NCI-H748 (cell line): ENCODE measurements around the gene RIPOR2.

Experiments used
- DNase-seq: peaks from one replicate; lab custom pipeline; 2025; ENCODE audit not compliant: unreplicated experiment; lab: John Stamatoyannopoulos, UW

RIPOR2 gene

DNA sequence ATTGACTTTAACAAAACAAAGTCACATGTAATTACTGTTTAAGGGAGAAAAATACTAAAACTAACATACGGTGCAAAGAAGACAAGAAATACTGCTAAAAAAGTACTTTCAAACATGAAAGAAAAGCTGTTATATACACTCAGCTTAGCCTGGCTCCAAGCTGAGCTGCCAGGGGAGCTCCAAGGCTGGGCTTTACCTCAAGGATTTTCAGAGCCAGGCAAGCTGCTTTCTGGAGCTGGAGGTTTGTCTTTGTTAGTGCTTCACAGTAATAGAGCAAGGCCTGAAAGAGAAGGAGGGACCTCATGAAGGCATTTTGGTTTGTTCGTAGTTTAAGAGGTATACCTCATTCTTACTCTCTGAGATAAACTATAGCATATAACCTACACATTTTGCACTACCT is 117.4 kb downstream of the RIPOR2 start:
- DNase-seq: no peak

DNA sequence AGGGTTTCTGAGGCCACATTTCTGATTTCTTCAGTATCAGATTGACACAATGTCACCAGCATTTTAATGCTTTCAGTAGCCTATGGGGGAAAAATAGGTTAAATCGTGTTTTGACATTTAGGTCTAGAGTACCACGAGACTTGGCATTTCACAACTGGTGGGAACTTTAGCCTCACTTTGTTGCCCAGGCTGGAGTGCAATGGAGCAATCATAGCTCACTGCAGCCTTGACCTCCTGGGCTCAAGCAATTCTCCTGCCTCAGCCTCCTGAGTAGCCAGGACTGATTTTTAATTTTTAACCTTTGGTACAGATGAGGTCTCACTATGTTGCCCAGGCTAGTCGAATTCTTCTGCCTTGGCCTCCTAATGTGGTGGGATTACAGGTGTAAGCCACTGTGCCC is 126.0 kb downstream of the RIPOR2 start:
- no peak for DNase-seq

DNA sequence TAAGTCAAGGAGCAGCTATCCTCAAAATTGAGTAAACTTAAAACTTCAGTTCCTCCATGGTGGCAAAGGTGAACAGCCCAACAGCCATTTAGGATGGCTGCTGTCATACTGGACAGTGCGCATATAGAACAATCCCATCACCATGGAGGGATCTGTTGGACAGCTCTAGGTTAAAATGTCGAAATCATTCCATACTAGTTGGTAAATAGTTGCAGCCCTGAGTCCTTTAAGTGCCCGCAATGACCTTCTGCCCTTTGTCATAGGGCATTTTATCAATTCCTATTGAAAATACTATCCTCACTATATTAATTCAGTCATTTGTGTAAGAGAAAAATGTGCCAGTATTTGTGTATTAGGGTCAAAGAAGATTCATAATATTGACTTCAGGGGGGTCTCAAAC is 128.2 kb downstream of the RIPOR2 start:
- DNase-seq: no peak

DNA sequence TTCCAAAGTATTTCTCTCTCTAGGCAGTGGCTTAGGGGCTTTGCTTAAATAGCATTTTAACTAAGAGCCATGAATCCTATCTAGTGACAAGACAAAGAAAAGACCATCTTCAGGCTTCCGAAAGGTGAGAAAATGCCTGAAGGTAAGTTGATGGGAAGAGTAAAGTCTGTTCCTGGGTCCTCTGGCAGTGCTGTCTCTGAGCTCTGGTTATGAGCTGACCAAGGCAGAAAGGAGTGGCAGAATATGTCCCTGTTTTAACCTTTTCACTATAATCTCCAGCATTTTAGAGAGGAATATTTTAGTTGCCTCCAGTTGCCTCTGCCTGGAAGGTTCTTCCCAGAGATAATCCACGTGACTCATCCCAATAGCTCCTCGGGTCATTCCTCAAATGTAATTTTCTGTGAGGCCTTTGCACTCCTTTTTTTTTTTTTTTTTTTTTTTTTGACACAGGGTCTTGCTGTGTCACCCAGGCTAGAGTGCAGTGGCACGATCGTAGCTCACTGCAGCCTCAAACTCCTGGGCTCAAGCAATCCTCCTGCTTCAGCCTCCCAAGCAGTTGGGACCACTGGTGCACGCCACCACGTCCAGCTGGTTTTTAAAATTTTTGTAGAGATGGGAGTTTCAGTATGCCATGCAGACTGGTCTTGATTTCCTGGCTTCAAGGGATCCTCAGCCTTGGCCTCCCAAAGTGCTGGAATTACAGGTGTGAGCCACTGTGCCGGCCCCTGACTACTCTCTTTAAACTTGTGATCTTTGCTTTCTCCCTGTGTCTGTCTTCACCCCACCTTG is 133.3 kb downstream of the RIPOR2 start:
- no peak for DNase-seq

DNA sequence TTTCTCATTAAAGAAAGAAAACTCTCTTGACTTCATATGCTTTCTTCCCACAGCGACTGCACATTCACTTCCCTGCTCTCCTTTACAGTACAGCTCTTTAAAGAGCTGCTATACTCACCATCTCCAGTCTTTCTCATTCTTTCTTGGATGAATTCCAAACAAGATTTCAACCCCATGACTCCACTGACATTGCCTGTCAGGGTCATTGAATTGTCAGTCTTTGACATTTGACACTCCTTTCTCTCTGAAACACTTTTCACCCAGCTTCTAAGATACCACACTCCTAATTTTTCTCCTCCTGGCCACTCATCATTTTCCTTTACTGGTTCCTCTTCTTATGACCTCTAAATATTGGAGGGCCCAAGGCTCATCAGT is 136.2 kb downstream of the RIPOR2 start:
- no peak for DNase-seq

DNA sequence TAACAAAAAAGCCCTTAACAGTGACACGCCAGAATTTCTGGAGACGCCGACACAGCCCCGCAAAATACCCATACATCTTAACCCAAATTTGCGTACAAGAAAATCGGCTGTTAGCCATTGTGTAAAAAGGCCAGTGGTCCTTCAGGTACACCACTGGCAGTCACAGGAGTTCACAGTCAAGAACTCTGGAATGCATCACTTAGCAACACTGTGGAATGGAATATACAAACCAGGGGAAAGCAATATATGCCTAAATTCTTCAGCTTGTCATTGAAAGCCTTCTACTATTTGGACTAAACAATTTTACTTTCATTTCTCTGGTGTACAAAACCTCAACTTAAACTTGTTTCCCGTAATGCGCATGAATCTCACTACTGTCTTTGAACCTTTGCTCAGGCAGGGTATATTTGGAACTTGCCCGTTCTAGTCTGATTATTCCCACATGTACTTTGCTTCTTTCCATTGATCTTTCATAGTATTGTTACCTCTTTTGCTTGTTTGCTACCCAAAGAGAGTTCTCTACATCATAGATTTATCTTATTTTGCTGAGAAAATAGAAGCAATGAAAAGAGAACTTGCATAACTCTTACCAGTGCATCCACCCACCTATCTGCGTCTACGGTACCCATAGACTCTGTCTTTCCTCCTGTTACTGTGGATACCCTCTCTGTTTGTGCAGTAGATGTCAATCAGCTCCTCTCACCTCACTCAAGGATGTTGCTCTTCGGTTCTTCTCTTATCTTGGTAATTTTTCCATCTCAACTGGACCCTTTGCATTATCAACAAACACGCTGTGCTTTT is 136.8 kb downstream of the RIPOR2 start, which contains the start of gene ARMH2:
ARMH2 (minus strand) TSS at position 178 of the 801 bp plus-strand sequence; CDS start at position 118, 60 bp downstream.
- DNase-seq: no peak

DNA sequence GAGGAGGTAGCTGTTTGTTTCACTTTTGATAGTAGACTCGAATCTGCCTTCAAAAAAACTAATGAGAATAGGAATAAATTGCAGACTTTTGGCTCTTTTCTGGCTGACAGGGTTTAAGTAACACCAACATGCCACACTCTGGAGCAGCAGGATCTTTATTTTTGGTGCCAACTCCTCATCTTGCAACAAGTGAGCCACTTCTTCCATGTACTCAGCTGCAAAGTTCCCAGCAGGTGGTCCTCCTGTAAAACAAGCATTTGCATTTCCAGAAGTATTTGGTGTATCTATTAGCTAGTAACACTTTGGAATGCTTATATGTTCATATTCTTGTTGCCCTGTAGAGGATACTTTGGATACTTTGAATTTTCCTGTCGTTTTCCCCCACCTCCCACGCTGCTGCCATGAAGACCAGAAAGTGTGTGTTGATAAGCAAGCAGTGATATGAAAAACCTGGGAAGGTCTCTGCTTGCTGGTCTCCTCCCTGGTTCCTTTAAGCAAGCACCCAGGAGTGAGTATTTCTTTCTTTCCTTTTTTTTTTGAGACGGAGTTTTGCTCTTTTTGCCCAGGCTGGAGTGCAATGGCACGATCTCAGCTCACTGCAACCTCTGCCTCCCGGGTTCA is 138.1 kb downstream of the RIPOR2 start:
- no peak for DNase-seq

DNA sequence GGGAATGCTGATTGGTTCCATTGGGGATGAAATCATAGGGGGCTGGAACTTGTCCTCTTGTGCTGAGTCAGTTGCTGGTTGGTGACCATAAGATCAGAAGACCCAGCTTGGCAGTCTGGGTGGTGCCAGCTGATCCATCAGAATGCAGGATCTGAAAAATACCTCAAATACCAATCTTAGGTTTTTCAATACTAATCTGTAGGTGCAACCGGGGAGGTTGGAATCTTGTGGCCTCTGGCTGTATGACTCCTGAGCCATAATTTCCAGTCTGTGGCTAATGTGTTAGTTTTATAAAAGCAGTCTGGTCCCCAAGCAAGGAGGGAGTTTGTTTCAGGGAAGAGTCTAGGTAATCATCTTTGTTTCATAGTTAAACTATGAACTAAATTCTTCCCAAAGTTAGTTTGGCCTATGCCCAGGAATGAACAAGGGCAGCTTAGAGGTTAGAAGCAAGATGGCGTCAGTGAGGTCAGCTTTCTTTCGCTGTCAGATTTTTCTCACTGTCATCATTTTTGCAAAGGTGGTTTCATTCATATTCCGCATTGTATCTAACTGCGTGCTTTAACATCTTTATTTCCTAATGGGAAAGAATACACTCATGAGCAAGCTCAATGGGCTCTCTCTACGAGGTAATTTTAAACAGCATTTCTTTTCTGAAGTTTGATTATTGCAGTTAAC is 139.0 kb downstream of the RIPOR2 start:
- DNase-seq: no peak

DNA sequence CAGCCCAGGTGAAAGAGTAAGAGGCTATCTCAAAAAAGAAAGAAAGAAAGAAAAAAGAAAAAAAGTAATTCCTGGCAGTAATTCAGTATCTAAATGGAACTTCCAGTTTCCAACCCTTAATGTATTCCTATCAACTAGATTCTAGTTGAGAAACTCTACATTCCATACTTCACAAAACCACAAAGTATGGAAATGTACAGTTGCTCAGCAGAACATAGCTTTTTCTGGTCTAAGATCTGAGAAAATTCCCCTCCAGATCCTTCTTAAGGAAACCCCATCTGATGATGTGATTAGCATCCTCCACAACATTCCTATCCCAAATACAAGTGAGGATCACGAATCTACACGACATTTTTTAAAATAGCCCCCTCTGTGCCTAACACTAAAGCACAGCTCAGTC is 140.7 kb downstream of the RIPOR2 start:
- no peak for DNase-seq

DNA sequence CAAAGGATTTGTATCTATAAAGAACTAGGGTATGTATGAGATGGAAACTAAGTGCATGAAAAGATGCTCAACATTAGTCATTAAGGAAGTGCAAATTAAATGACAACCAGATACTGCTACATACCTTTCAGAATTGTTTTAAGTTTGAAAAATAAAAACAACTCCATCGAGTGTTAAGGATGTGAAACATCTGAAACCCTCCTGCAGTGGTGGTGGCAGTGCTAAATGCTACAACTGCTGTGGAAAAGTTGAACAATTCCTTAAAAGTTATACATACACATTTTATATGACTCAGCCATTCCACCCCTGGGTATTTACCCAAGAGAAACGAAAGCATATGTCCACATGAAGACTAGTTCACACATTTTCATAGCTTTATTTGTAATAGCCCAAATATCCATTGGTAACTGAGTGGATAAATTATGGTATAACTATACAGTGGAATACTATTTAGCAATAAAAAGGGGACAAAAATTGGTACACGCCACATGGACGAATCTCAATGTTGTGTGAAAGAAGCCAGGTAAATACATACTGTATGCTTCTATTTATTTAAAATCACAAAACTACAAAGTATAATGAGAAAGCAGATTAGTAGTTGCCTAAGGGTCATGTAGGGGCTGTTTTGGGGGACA is 147.6 kb downstream of the RIPOR2 start:
- no peak for DNase-seq

DNA sequence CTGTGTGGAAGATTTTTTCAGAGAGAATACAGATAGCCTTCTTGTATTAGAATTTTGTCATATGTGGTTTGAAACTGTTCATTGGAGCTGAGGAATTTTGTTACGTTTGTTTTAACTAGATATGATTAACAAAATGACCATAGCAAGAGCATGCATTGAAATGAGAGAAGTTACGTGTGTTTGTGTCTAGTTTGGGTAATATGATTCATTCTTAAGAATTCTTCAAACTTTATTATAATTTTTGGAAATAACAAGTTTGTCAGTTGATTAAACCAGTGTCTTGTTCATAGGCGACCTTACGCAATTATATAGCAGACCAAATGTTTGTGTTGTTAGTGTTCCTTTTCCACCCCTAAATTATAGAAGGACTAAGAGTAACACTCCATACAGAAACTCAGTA is 155.6 kb downstream of the RIPOR2 start:
- no peak for DNase-seq

DNA sequence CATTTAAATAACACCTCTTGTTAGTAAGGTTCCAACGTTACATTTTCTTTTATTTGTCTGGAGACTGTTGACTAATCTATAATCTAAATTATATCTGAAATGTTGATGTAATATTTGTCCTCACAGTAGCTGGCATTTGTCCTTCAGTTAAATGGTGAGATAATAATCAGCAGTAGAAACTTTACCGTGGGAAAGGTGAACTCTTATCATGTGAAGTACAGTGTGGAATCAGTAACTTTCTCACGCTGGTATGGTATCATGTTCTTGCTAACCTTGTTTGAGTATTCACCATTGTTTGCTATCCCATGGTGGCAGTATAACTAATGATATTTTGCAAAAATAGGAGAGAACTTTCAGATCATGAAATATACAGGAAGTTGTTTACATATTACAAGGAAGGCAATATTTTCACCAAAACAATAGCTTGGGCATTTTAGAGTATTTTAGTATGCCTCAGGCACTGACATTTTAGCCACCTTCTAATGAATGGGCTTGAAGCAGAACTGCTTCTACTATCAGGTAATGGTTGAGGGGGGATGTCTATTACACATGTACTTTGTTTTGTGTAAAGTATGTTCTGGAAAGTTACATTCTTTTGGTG is 156.2 kb downstream of the RIPOR2 start:
- no peak for DNase-seq

DNA sequence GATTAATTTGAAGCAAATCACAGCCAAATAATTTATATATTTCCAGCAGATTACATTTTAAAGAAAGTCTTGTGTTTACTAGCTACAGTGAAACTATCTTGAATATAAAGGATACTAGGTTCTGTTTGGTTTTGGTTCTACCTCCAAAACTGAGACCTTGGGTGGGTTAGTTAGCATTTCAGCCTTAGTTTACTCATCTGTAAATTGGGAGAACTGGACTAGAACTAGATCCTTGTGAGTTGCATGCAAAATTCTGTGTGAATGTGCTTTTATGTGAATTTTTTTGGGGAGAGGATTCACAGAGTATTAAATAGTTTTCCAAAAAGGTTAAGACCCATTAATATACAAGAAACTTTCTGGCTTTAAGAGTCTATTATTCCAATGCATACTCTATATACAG is 156.9 kb downstream of the RIPOR2 start:
- no peak for DNase-seq

DNA sequence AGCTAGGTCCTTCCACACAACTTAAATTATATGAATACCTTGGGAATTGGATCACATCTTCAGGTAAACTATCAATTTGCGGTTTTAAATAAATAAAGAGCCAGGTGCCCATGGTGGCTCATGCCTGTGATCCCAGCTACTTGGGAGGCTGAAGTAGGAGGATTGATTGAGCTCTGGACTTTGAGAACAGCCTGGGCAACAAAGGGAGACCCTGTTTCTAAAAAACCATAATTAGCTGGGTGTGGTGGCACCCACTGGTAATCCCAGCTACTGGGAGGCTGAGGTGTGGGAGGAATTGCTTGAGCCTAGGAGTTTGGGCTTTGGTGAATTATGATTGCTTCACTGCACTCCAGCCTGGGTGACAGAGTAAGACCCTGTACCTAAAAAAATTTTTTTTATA is 157.6 kb downstream of the RIPOR2 start:
- peak; percentile 15 for DNase-seq

DNA sequence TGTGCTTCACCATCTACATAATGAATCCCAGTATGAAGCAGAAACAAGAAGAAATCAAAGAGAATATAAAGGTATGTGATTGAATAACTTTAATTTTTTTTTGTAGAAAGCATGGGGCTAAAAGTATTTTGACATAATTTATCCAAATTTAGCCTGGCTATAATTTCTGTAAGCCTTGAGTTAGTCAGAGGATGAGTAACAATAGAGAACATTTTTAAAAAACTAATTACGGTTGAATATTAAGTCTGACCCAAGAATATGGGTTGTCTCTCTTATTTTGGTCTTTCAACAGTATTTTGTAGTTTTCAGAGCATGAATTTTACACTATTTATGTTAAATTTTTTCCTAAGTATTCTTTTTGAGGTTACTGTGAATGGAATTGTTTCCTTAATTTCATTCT is 158.5 kb downstream of the RIPOR2 start:
- no peak for DNase-seq

DNA sequence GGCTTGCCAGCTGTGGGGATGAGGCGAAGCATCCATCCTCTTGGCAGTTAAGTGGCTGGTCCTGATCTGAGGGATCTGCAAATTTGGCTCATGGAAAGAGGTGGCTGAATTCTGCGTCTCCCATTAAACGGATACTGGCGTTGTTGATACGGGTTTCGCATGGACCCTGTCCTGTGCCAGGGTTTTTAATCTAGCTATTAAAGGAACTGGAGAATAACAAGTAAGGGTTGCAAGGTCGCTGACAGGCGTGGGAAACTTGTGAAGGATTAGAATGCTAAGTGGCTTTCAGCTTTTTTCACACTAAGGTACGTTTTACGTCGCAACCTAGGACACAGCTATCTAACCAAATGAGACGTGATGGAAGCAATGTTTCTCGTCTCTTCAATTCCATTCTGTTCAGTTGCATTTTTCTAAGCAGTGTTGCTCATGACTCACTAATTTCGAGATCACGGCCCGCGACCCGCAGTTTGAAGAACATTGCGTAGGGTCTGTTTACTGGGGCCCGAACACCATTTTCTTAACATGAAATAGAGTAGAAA is 160.2 kb downstream of the RIPOR2 start:
- DNase-seq: no peak

DNA sequence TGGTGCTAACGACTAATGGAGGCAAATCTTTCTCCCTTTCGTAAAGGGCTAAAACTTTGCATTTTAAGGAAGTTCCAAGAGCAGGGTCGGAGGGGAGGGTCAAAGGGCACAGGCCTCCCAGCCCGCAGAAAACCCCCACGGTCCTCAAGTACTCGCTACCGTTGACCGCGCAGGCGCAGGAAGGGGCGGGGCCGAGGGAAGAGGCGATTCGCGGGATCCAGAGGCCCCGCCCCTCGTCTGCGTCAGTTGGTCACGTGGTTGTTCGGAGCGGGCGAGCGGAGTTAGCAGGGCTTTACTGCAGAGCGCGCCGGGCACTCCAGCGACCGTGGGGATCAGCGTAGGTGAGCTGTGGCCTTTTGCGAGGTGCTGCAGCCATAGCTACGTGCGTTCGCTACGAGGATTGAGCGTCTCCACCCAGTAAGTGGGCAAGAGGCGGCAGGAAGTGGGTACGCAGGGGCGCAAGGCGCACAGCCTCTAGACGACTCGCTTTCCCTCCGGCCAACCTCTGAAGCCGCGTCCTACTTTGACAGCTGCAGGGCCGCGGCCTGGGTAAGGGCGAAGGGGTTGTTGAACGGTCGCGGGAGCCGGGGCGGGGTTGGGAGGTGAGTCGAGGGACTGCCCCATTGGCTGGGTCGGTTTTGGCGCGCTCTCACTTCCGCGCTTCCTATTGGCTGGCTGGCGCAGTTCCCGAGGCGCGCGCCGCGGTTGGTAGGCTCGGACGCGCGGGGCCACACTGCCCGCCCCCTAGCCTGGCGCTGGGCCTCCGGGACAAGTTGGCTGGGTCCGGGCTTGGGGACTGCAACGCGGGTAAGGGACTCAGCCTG is 160.9 kb downstream of the RIPOR2 start, which contains the start of gene GMNN:
GMNN (plus strand) TSS at position 242 of the 824 bp plus-strand sequence. CDS start 2,310 bp downstream, outside the sequence.
- DNase-seq: peak; percentile 99

DNA sequence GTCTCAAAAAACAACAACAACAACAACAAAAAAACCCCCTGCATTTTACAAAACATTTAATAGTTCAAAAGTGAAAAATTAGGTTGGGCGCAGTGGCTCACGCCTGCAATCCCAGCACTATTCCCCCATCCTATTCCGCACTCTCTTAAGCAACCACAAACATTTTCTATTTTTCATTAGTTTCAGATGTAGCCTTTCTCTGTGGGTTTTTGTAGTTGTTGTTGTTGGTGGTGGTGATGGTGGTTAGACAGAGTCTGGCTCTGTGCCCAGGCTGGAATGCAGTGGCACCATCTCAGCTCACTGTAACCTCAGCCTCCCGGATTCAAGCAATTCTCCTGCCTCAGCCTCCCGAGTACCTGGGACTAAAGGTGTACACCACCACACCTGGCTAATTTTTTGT is 167.4 kb downstream of the RIPOR2 start:
- no peak for DNase-seq
